Measurements from ENCODE around the gene DNAJB6.

Gene DNAJB6

GRCh38 chr7:157431173-157431950 lies 94.6 kb downstream of the DNAJB6 start:
- FAIRE-seq = no peak

GRCh38 chr7:157431951-157432540 lies 95.2 kb downstream of the DNAJB6 start:
- TF ChIP-seq PAX5 (IDR thresholded peaks at IDR 0.05; ENCODE audit: insufficient read depth, low read length, severe bottlenecking) (no peak), POLR2AphosphoS5 (IDR thresholded peaks at IDR 0.05; ENCODE audit: low read depth, low read length) (no peak), POU2F2 (IDR thresholded peaks at IDR 0.05; ENCODE audit: low read depth, low read length) (no peak), POLR2A (IDR thresholded peaks at IDR 0.05; ENCODE audit: low read depth, low read length) (no peak), SPI1 (IDR thresholded peaks at IDR 0.05; ENCODE audit: low read depth, low read length) (no peak), TAF1 (IDR thresholded peaks at IDR 0.05; ENCODE audit: low read depth, low read length) (no peak)
- DNase-seq (ENCODE audit: insufficient read length, low spot score) (no peak), FAIRE-seq (no peak)

More at GRCh38 chr7:157431173-157431950, 94.6 kb downstream of the DNAJB6 start:
- no peak for DNase-seq (ENCODE audit: insufficient read length, low spot score)
- TF ChIP-seq TAF1 (IDR thresholded peaks at IDR 0.05; ENCODE audit: low read depth, low read length) (no peak), POU2F2 (IDR thresholded peaks at IDR 0.05; ENCODE audit: low read depth, low read length) (no peak), POLR2A (IDR thresholded peaks at IDR 0.05; ENCODE audit: low read depth, low read length) (no peak), SPI1 (IDR thresholded peaks at IDR 0.05; ENCODE audit: low read depth, low read length) (no peak), PAX5 (IDR thresholded peaks at IDR 0.05; ENCODE audit: insufficient read depth, low read length, severe bottlenecking) (no peak), POLR2AphosphoS5 (IDR thresholded peaks at IDR 0.05; ENCODE audit: low read depth, low read length) (no peak)

GRCh38 chr7:157432541-157432956 lies 95.7 kb downstream of the DNAJB6 start:
- no peak for TF ChIP-seq POU2F2 (IDR thresholded peaks at IDR 0.05; ENCODE audit: low read depth, low read length)
- TF ChIP-seq SPI1 (IDR thresholded peaks at IDR 0.05; ENCODE audit: low read depth, low read length) = no peak
- TF ChIP-seq POLR2A (IDR thresholded peaks at IDR 0.05; ENCODE audit: low read depth, low read length) = no peak
- TF ChIP-seq TAF1 (IDR thresholded peaks at IDR 0.05; ENCODE audit: low read depth, low read length) = no peak
- TF ChIP-seq POLR2AphosphoS5 (IDR thresholded peaks at IDR 0.05; ENCODE audit: low read depth, low read length) = no peak
- no peak for TF ChIP-seq PAX5 (IDR thresholded peaks at IDR 0.05; ENCODE audit: insufficient read depth, low read length, severe bottlenecking)
- DNase-seq (ENCODE audit: insufficient read length, low spot score) (no peak), FAIRE-seq (no peak)

- DNase-seq (ENCODE audit: insufficient read length, low spot score) (no peak), FAIRE-seq (peak; percentile 93)
- TF ChIP-seq PAX5 (IDR thresholded peaks at IDR 0.05; ENCODE audit: insufficient read depth, low read length, severe bottlenecking) = no peak
- no peak for TF ChIP-seq SPI1 (IDR thresholded peaks at IDR 0.05; ENCODE audit: low read depth, low read length)
- TF ChIP-seq POLR2A (IDR thresholded peaks at IDR 0.05; ENCODE audit: low read depth, low read length) = no peak
- no peak for TF ChIP-seq TAF1 (IDR thresholded peaks at IDR 0.05; ENCODE audit: low read depth, low read length)
- no peak for TF ChIP-seq POU2F2 (IDR thresholded peaks at IDR 0.05; ENCODE audit: low read depth, low read length)
- TF ChIP-seq POLR2AphosphoS5 (IDR thresholded peaks at IDR 0.05; ENCODE audit: low read depth, low read length) = no peak
Observed at GRCh38 chr7:157432957-157433576, 96.3 kb downstream of the DNAJB6 start.

- TF ChIP-seq TAF1 (IDR thresholded peaks at IDR 0.05; ENCODE audit: low read depth, low read length) (no peak), PAX5 (IDR thresholded peaks at IDR 0.05; ENCODE audit: insufficient read depth, low read length, severe bottlenecking) (no peak), POLR2A (IDR thresholded peaks at IDR 0.05; ENCODE audit: low read depth, low read length) (no peak), SPI1 (IDR thresholded peaks at IDR 0.05; ENCODE audit: low read depth, low read length) (no peak), POU2F2 (IDR thresholded peaks at IDR 0.05; ENCODE audit: low read depth, low read length) (no peak), POLR2AphosphoS5 (IDR thresholded peaks at IDR 0.05; ENCODE audit: low read depth, low read length) (no peak)
- no peak for FAIRE-seq
- DNase-seq (ENCODE audit: insufficient read length, low spot score) = no peak
Observed at GRCh38 chr7:157433628-157434027, 96.8 kb downstream of the DNAJB6 start.

GRCh38 chr7:157434231-157434630 lies 97.4 kb downstream of the DNAJB6 start:
- DNase-seq (ENCODE audit: insufficient read length, low spot score) (no peak), FAIRE-seq (no peak)
- no peak for TF ChIP-seq SPI1 (IDR thresholded peaks at IDR 0.05; ENCODE audit: low read depth, low read length)

- TF ChIP-seq SPI1 (IDR thresholded peaks at IDR 0.05; ENCODE audit: low read depth, low read length) (no peak), TAF1 (IDR thresholded peaks at IDR 0.05; ENCODE audit: low read depth, low read length) (no peak), POLR2AphosphoS5 (IDR thresholded peaks at IDR 0.05; ENCODE audit: low read depth, low read length) (no peak), POU2F2 (IDR thresholded peaks at IDR 0.05; ENCODE audit: low read depth, low read length) (no peak), PAX5 (IDR thresholded peaks at IDR 0.05; ENCODE audit: insufficient read depth, low read length, severe bottlenecking) (no peak), POLR2A (IDR thresholded peaks at IDR 0.05; ENCODE audit: low read depth, low read length) (no peak)
- FAIRE-seq (no peak), DNase-seq (ENCODE audit: insufficient read length, low spot score) (no peak)
Observed at GRCh38 chr7:157434701-157435100, 97.9 kb downstream of the DNAJB6 start.

GRCh38 chr7:157436076-157436475 lies 99.3 kb downstream of the DNAJB6 start:
- FAIRE-seq (no peak), DNase-seq (ENCODE audit: insufficient read length, low spot score) (no peak)
- TF ChIP-seq POU2F2 (IDR thresholded peaks at IDR 0.05; ENCODE audit: low read depth, low read length) (no peak), PAX5 (IDR thresholded peaks at IDR 0.05; ENCODE audit: insufficient read depth, low read length, severe bottlenecking) (no peak), POLR2AphosphoS5 (IDR thresholded peaks at IDR 0.05; ENCODE audit: low read depth, low read length) (no peak), SPI1 (IDR thresholded peaks at IDR 0.05; ENCODE audit: low read depth, low read length) (no peak), POLR2A (IDR thresholded peaks at IDR 0.05; ENCODE audit: low read depth, low read length) (no peak), TAF1 (IDR thresholded peaks at IDR 0.05; ENCODE audit: low read depth, low read length) (no peak)

GRCh38 chr7:157436763-157437480 lies 100.1 kb downstream of the DNAJB6 start:
- DNase-seq (ENCODE audit: insufficient read length, low spot score) (no peak), FAIRE-seq (no peak)
- no peak for TF ChIP-seq SPI1 (IDR thresholded peaks at IDR 0.05; ENCODE audit: low read depth, low read length)
- no peak for TF ChIP-seq TAF1 (IDR thresholded peaks at IDR 0.05; ENCODE audit: low read depth, low read length)
- no peak for TF ChIP-seq PAX5 (IDR thresholded peaks at IDR 0.05; ENCODE audit: insufficient read depth, low read length, severe bottlenecking)
- no peak for TF ChIP-seq POLR2A (IDR thresholded peaks at IDR 0.05; ENCODE audit: low read depth, low read length)
